Calu3 (cell line): Measurements from ENCODE around the gene ANO9. TPM values are rescaled to one million over a fixed set of nuclear protein-coding genes. Genes with fewer than 3 reads are reported as not detected.

Source experiments
- BruUV-seq: library from RNA; stranded (reverse); fragments of 400-500 nt; replicated peaks from 2 replicates; lab custom pipeline; 2021; lab: Mats Ljungman, UMichigan
- CTCF ChIA-PET: fragments of 300-600 bp; sonication (Branson Sonifier 250); formaldehyde crosslinking; loops from one replicate; lab custom pipeline; 2022; ENCODE audit warnings: antibody characterized with exemption; lab: Charles Lee
- DNase-seq: peaks from one replicate; pipeline ENCODE4 v3.0.0; 2022
- H3K27ac Mint-ChIP-seq: one replicate; pipeline ENCODE4 v1.8.0; 2022; ENCODE audit warnings: mixed read lengths; ENCODE audit not compliant: unreplicated experiment
- H3K27me3 Mint-ChIP-seq: one replicate; pipeline ENCODE4 v1.8.0; 2022; ENCODE audit warnings: mixed read lengths; ENCODE audit not compliant: unreplicated experiment
- H3K36me3 Mint-ChIP-seq: one replicate; pipeline ENCODE4 v1.8.0; 2022; ENCODE audit warnings: mild to moderate bottlenecking, moderate library complexity, mixed read lengths; ENCODE audit not compliant: insufficient read depth, unreplicated experiment
- H3K4me1 Mint-ChIP-seq: one replicate; pipeline ENCODE4 v1.8.0; 2022; ENCODE audit warnings: mild to moderate bottlenecking, low read depth, mixed read lengths; ENCODE audit not compliant: unreplicated experiment
- H3K4me3 Mint-ChIP-seq: one replicate; pipeline ENCODE4 v1.8.0; 2022; ENCODE audit warnings: mild to moderate bottlenecking, low read depth, moderate library complexity, mixed read lengths; ENCODE audit not compliant: unreplicated experiment
- H3K9me3 Mint-ChIP-seq: one replicate; pipeline ENCODE4 v1.8.0; 2022; ENCODE audit warnings: low read depth, mixed read lengths; ENCODE audit not compliant: unreplicated experiment
- intact Hi-C: fragments of 100-400 bp; cut with micrococcal nuclease; formaldehyde crosslinking; loops from one replicate; pipeline ENCODE4 v1.10.0; 2022; ENCODE audit not compliant: unreplicated experiment
- total RNA-seq: library from RNA; stranded (reverse); gene quantifications from 2 replicates; pipeline ENCODE4 v1.2.3, GENCODE V29; 2022
- TF ChIP-seq, protein P1 (sequence below): fragments of 200-600 bp; IDR thresholded peaks from one replicate; pipeline ENCODE4 v1.8.0; 2022; ENCODE audit warnings: antibody characterized with exemption; ENCODE audit not compliant: unreplicated experiment

Gene ANO9
- total RNA-seq, 1 experiment from 2014 or later: 27.2 TPM

DNA sequence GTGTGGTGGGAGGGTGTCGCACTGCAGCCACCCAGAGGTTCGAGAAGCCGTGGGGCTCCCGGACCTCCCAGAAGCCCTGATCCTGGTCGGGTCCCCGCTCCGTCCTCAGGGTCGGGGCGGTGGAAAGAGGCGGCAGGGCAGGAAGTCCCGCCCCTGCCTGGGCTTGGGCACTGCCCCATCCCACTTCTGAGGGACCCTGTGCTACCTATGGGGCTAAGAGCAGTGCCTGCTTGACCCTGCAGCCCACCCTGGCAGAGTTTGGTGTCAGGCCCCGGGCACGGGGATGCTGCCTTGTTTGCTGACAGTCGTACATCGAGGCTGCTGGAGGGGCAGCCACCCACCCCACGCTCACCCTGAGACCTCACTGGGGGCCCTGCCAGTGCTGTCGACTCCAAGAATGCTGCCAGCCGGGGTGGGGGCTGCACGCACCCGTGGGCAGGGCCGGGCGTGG is 45.8 kb upstream of the ANO9 start:
- no peaks in the 10 kb centered on the region for H3K27me3 Mint-ChIP-seq
- no peak overlapping the region for H3K27ac Mint-ChIP-seq
- H3K4me1 Mint-ChIP-seq: no peaks in the 10 kb centered on the region
- no peak overlapping the region for H3K4me3 Mint-ChIP-seq
- intact Hi-C loops: no loop called here
- TF ChIP-seq, protein P1, sequence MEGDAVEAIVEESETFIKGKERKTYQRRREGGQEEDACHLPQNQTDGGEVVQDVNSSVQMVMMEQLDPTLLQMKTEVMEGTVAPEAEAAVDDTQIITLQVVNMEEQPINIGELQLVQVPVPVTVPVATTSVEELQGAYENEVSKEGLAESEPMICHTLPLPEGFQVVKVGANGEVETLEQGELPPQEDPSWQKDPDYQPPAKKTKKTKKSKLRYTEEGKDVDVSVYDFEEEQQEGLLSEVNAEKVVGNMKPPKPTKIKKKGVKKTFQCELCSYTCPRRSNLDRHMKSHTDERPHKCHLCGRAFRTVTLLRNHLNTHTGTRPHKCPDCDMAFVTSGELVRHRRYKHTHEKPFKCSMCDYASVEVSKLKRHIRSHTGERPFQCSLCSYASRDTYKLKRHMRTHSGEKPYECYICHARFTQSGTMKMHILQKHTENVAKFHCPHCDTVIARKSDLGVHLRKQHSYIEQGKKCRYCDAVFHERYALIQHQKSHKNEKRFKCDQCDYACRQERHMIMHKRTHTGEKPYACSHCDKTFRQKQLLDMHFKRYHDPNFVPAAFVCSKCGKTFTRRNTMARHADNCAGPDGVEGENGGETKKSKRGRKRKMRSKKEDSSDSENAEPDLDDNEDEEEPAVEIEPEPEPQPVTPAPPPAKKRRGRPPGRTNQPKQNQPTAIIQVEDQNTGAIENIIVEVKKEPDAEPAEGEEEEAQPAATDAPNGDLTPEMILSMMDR: no peak
- H3K9me3 Mint-ChIP-seq: no peaks in the 10 kb centered on the region
- DNase-seq: no peak
- CTCF ChIA-PET: no interaction called here
- BruUV-seq: no TSS peak
- H3K36me3 Mint-ChIP-seq: peaks cover 27% of the 10 kb centered on the region

DNA sequence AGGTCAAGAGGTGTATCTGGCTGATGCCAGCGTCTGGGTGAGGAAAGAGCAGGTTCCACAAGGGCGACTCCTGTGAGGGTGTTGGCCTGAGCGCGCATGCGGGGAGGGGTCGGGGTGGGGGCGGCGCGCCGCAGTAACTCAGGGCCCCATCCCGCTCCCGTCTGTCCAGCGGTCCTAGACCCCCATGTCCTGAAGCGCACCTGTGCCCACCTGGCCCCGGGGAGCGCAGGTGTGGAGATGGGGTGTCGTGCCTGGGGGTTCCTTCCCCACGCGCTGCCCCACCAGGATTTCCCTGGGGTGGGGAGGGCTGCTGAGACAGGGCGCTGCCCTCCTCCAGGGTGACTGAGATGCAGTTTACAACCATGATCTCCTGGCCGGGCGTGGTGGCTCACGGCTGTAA is 44.4 kb upstream of the ANO9 start:
- CTCF ChIA-PET: no interaction called here
- intact Hi-C loops: no loop called here
- peaks cover 17% of the 10 kb centered on the region for H3K36me3 Mint-ChIP-seq
- H3K4me3 Mint-ChIP-seq: no peak overlapping the region
- H3K27ac Mint-ChIP-seq: no peak overlapping the region
- TF ChIP-seq, protein P1: no peak
- H3K27me3 Mint-ChIP-seq: no peaks in the 10 kb centered on the region
- H3K9me3 Mint-ChIP-seq: no peaks in the 10 kb centered on the region
- DNase-seq: no peak
- no peaks in the 10 kb centered on the region for H3K4me1 Mint-ChIP-seq
- BruUV-seq: no TSS peak

DNA sequence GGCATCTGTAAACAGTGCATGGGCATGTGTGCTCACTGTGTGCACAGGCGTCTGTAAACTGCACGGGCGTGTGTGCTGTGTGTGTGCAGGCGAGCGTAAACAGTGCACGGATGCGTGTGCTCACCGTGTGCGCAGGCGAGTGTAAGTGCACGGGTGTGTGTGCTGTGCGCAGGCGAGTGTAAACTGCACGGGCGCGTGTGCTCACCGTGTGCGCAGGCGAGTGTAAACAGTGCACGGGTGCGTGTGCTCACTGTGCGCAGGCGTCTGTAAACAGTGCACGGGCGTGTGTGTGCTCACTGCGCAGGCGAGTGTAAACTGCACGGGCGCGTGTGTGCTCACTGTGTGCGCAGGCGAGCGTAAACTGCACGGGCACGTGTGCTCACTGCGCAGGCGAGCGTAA is 42.8 kb upstream of the ANO9 start:
- Mint-ChIP-seq H3K27me3 (no peaks in the 10 kb centered on the region), H3K27ac (no peak overlapping the region), H3K4me1 (no peaks in the 10 kb centered on the region), H3K36me3 (peaks cover 7% of the 10 kb centered on the region), H3K9me3 (no peaks in the 10 kb centered on the region), H3K4me3 (no peak overlapping the region)
- intact Hi-C loops: no loop called here
- CTCF ChIA-PET: no interaction called here
- TF ChIP-seq, protein P1: no peak
- DNase-seq: no peak
- no TSS peak for BruUV-seq

DNA sequence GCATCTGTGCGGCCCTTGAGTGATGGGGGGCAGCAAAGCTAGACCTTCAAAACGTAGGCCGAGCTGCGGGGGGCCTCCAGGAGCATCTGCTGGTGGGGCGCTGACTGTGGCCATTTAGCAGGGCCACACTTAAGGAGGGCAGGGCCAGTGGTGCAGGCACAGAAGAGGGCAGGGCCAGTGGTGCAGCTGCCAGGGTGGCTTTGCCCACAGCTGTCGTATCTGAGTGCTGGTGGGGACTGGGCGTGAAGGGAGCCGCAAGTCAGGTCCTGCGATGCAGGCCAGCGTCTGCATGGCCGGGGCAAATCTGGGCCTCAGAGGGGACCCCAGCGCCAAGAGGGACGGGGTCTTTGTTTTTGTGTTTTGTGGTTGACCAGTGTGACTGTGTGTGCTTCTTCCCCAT is 37.5 kb upstream of the ANO9 start:
- CTCF ChIA-PET: no interaction called here
- Mint-ChIP-seq H3K36me3 (no peaks in the 10 kb centered on the region), H3K9me3 (no peaks in the 10 kb centered on the region), H3K27me3 (no peaks in the 10 kb centered on the region), H3K4me3 (no peak overlapping the region), H3K27ac (no peak overlapping the region), H3K4me1 (no peaks in the 10 kb centered on the region)
- DNase-seq: no peak
- intact Hi-C loops: no loop called here
- no TSS peak for BruUV-seq
- TF ChIP-seq, protein P1: no peak
